ENCODE data around the gene COPZ1. TPM values are rescaled to one million over a fixed set of nuclear protein-coding genes. Genes with fewer than 3 reads are reported as not detected.
"Not testable (repeated sequence)": the region's sequence is repeated elsewhere in the genome, so short reads cannot be mapped to it uniquely, and the experiment has no call there.

COPZ1 gene
- 143 TPM for total RNA-seq
- polyA plus RNA-seq (ENCODE audit: insufficient read depth in 1 of 8, insufficient read length in 8 of 8, low replicate concordance in 1 of 8), result 100 to 1,000 TPM; 131 to 158 (median 144) TPM
- long read RNA-seq, donor 1, transcript COPZ1-201 (9 exons, 1,897 nt), result major isoform, 37 of 38 reads
- long read RNA-seq, donor 1, partial matches to known transcripts, result 0 of 38 reads
- long read RNA-seq, donor 1, other reads (novel, unspliced or antisense), result 0 of 38 reads
- long read RNA-seq, donor 2, transcript COPZ1-201 (9 exons, 1,897 nt), result major isoform, 8 of 8 reads
- long read RNA-seq, donor 2, partial matches to known transcripts, result 0 of 8 reads
- long read RNA-seq, donor 2, other reads (novel, unspliced or antisense), result 0 of 8 reads
- long read RNA-seq, donor 3, transcript COPZ1-201 (9 exons, 1,897 nt), result major isoform, 71 of 97 reads
- long read RNA-seq, donor 3, transcript COPZ1-209 (8 exons, 1,026 nt), result minor isoform, 5 of 97 reads
- long read RNA-seq, donor 3, partial matches to known transcripts, result 17 of 97 reads
- long read RNA-seq, donor 3, other reads (novel, unspliced or antisense), result 0 of 97 reads
- long read RNA-seq, donor 4, transcript COPZ1-201 (9 exons, 1,897 nt), result major isoform, 49 of 63 reads
- long read RNA-seq, donor 4, partial matches to known transcripts, result 6 of 63 reads
- long read RNA-seq, donor 4, other reads (novel, unspliced or antisense), result 0 of 63 reads
- long read RNA-seq, donor 5, transcript COPZ1-201 (9 exons, 1,897 nt), result major isoform, 128 of 158 reads
- long read RNA-seq, donor 5, transcript COPZ1-202 (8 exons, 880 nt), result minor isoform, 6 of 158 reads
- long read RNA-seq, donor 5, partial matches to known transcripts, result 16 of 158 reads
- long read RNA-seq, donor 5, other reads (novel, unspliced or antisense), result 0 of 158 reads
- long read RNA-seq, donor 6, transcript COPZ1-202 (8 exons, 880 nt), result minor isoform, 7 of 170 reads
- long read RNA-seq, donor 6, transcript COPZ1-201 (9 exons, 1,897 nt), result major isoform, 128 of 170 reads
- long read RNA-seq, donor 6, partial matches to known transcripts, result 27 of 170 reads
- long read RNA-seq, donor 6, other reads (novel, unspliced or antisense), result 0 of 170 reads
- long read RNA-seq, donor 7, transcript COPZ1-211 (6 exons, 548 nt), result minor isoform, 5 of 121 reads
- long read RNA-seq, donor 7, transcript COPZ1-201 (9 exons, 1,897 nt), result major isoform, 80 of 121 reads
- long read RNA-seq, donor 7, partial matches to known transcripts, result 26 of 121 reads
- long read RNA-seq, donor 7, other reads (novel, unspliced or antisense), result 0 of 121 reads
- long read RNA-seq, donor 8, transcript COPZ1-201 (9 exons, 1,897 nt), result major isoform, 71 of 88 reads
- long read RNA-seq, donor 8, partial matches to known transcripts, result 11 of 88 reads
- long read RNA-seq, donor 8, other reads (novel, unspliced or antisense), result 0 of 88 reads
- long read RNA-seq, donor 9, transcript COPZ1-201 (9 exons, 1,897 nt), result major isoform, 40 of 65 reads
- long read RNA-seq, donor 9, partial matches to known transcripts, result 15 of 65 reads
- long read RNA-seq, donor 9, other reads (novel, unspliced or antisense), result 0 of 65 reads
- long read RNA-seq, donor 10, transcript COPZ1-201 (9 exons, 1,897 nt), result major isoform, 108 of 149 reads
- long read RNA-seq, donor 10, transcript COPZ1-202 (8 exons, 880 nt), result minor isoform, 6 of 149 reads
- long read RNA-seq, donor 10, partial matches to known transcripts, result 23 of 149 reads
- long read RNA-seq, donor 10, other reads (novel, unspliced or antisense), result 0 of 149 reads
- long read RNA-seq, donor 11, transcript COPZ1-201 (9 exons, 1,897 nt), result major isoform, 48 of 72 reads
- long read RNA-seq, donor 11, transcript COPZ1-202 (8 exons, 880 nt), result minor isoform, 6 of 72 reads
- long read RNA-seq, donor 11, partial matches to known transcripts, result 13 of 72 reads
- long read RNA-seq, donor 11, other reads (novel, unspliced or antisense), result 0 of 72 reads

- peak; percentile 100 for DNase-seq
- H3K4me1 ChIP-seq (ENCODE audit: control insufficient read depth, insufficient read depth, low read length), result peaks cover 17% of the 10 kb centered on the region
- peak within 1 kb of the TSS; percentile 98 for H3K27ac ChIP-seq (ENCODE audit: low read length)
- H3K4me3 ChIP-seq (ENCODE audit: low read length), result peak within 1 kb of the TSS; percentile 74
- H3K27me3 ChIP-seq (ENCODE audit: control insufficient read depth, insufficient read depth, low read length), result no peaks in the 10 kb centered on the region
- H3K36me3 ChIP-seq (ENCODE audit: control insufficient read depth, insufficient read depth, low read length), result peaks cover 2% of the 10 kb centered on the region
- WGBS (ENCODE audit: insufficient coverage), result 2% methylated on average over 13 of the region's 34 CpGs
- no peaks in the 10 kb centered on the region for H3K9me3 ChIP-seq (replicated peaks; ENCODE audit: control insufficient read depth, low read depth, low read length)
Measured at GRCh38 chr12:54324617-54325441, at the start of gene COPZ1. COPZ1 (plus strand) TSS chr12:54325131; CDS start chr12:54325164, 33 bp downstream.

- Histone ChIP-seq H3K4me1 (ENCODE audit: control insufficient read depth, insufficient read depth, low read length) (peaks cover 4% of the 10 kb centered on the region), H3K36me3 (ENCODE audit: control insufficient read depth, insufficient read depth, low read length) (peaks cover 14% of the 10 kb centered on the region), H3K9me3 (replicated peaks; ENCODE audit: control insufficient read depth, low read depth, low read length) (no peaks in the 10 kb centered on the region), H3K27ac (ENCODE audit: low read length) (no peak overlapping the region), H3K27me3 (ENCODE audit: control insufficient read depth, insufficient read depth, low read length) (no peaks in the 10 kb centered on the region), H3K4me3 (ENCODE audit: low read length) (no peak overlapping the region)
- WGBS (ENCODE audit: insufficient coverage), result no CpG with 5 or more reads among the region's 3 CpGs
- no peak for DNase-seq
Measured at GRCh38 chr12:54276368-54276767, 48.6 kb upstream of the COPZ1 start.

GRCh38 chr12:54277823-54278276, 47.1 kb upstream of the COPZ1 start:
- Histone ChIP-seq H3K36me3 (ENCODE audit: control insufficient read depth, insufficient read depth, low read length) (peaks cover 27% of the 10 kb centered on the region), H3K4me1 (ENCODE audit: control insufficient read depth, insufficient read depth, low read length) (peaks cover 15% of the 10 kb centered on the region), H3K27ac (ENCODE audit: low read length) (peak overlapping the region; percentile 100), H3K9me3 (replicated peaks; ENCODE audit: control insufficient read depth, low read depth, low read length) (no peaks in the 10 kb centered on the region), H3K4me3 (ENCODE audit: low read length) (no peak overlapping the region), H3K27me3 (ENCODE audit: control insufficient read depth, insufficient read depth, low read length) (no peaks in the 10 kb centered on the region)
- WGBS (ENCODE audit: insufficient coverage), result 43% methylated on average over 1 of the region's 5 CpGs
- no peak for DNase-seq

GRCh38 chr12:54279227-54279631, 45.7 kb upstream of the COPZ1 start:
- H3K4me1 ChIP-seq (ENCODE audit: control insufficient read depth, insufficient read depth, low read length), result peaks cover 26% of the 10 kb centered on the region
- no peaks in the 10 kb centered on the region for H3K9me3 ChIP-seq (replicated peaks; ENCODE audit: control insufficient read depth, low read depth, low read length)
- H3K27me3 ChIP-seq (ENCODE audit: control insufficient read depth, insufficient read depth, low read length), result no peaks in the 10 kb centered on the region
- DNase-seq, result no peak
- H3K36me3 ChIP-seq (ENCODE audit: control insufficient read depth, insufficient read depth, low read length), result peaks cover 31% of the 10 kb centered on the region
- peak overlapping the region; percentile 53 for H3K4me3 ChIP-seq (ENCODE audit: low read length)
- H3K27ac ChIP-seq (ENCODE audit: low read length), result peak overlapping the region; percentile 100
- 0% methylated on average over 13 of the region's 19 CpGs for WGBS (ENCODE audit: insufficient coverage)

GRCh38 chr12:54279632-54280467, 45.1 kb upstream of the COPZ1 start, which contains the start of gene CBX5:
CBX5 (minus strand) TSS chr12:54280122; CDS start chr12:54257650, 22,472 bp downstream.
- H3K4me3 ChIP-seq (ENCODE audit: low read length), result peak within 1 kb of the TSS; percentile 74
- 0% methylated on average over 39 of the region's 49 CpGs for WGBS (ENCODE audit: insufficient coverage)
- peaks cover 26% of the 10 kb centered on the region for H3K4me1 ChIP-seq (ENCODE audit: control insufficient read depth, insufficient read depth, low read length)

GRCh38 chr12:54280468-54281260, 44.3 kb upstream of the COPZ1 start, which contains the start of gene HNRNPA1:
HNRNPA1 (plus strand) TSS chr12:54280726; CDS start chr12:54280808, 82 bp downstream.
- H3K9me3 ChIP-seq (replicated peaks; ENCODE audit: control insufficient read depth, low read depth, low read length), result no peaks in the 10 kb centered on the region
- peaks cover 28% of the 10 kb centered on the region for H3K4me1 ChIP-seq (ENCODE audit: control insufficient read depth, insufficient read depth, low read length)
- no peaks in the 10 kb centered on the region for H3K27me3 ChIP-seq (ENCODE audit: control insufficient read depth, insufficient read depth, low read length)
- peaks cover 34% of the 10 kb centered on the region for H3K36me3 ChIP-seq (ENCODE audit: control insufficient read depth, insufficient read depth, low read length)
- peak; percentile 100 for DNase-seq
- peak within 1 kb of the TSS; percentile 74 for H3K4me3 ChIP-seq (ENCODE audit: low read length)
- peak within 1 kb of the TSS; percentile 100 for H3K27ac ChIP-seq (ENCODE audit: low read length)
- under 1% methylated on average over 40 of the region's 48 CpGs for WGBS (ENCODE audit: insufficient coverage)

More at GRCh38 chr12:54279632-54280467, 45.1 kb upstream of the COPZ1 start, which contains the start of gene CBX5:
- no peaks in the 10 kb centered on the region for H3K27me3 ChIP-seq (ENCODE audit: control insufficient read depth, insufficient read depth, low read length)
- H3K36me3 ChIP-seq (ENCODE audit: control insufficient read depth, insufficient read depth, low read length), result peaks cover 31% of the 10 kb centered on the region
- peak within 1 kb of the TSS; percentile 100 for H3K27ac ChIP-seq (ENCODE audit: low read length)
- peak; percentile 100 for DNase-seq
- H3K9me3 ChIP-seq (replicated peaks; ENCODE audit: control insufficient read depth, low read depth, low read length), result no peaks in the 10 kb centered on the region

GRCh38 chr12:54281261-54281638, 43.7 kb upstream of the COPZ1 start:
- DNase-seq; H3K27me3 ChIP-seq (ENCODE audit: control insufficient read depth, insufficient read depth, low read length); H3K9me3 ChIP-seq (replicated peaks; ENCODE audit: control insufficient read depth, low read depth, low read length): not testable (repeated sequence)
- Histone ChIP-seq H3K4me3 (ENCODE audit: low read length) (peak overlapping the region; percentile 74), H3K36me3 (ENCODE audit: control insufficient read depth, insufficient read depth, low read length) (peaks cover 39% of the 10 kb centered on the region), H3K4me1 (ENCODE audit: control insufficient read depth, insufficient read depth, low read length) (peaks cover 32% of the 10 kb centered on the region), H3K27ac (ENCODE audit: low read length) (peak overlapping the region; percentile 96)
- 0% methylated on average over 4 of the region's 10 CpGs for WGBS (ENCODE audit: insufficient coverage)

All from muscle of leg (tissue), 16 donors.